Mucosa of stomach (tissue), 1 donor: ENCODE data around the gene HIPK4.

ENCODE experiments used
- H3K27me3 ChIP-seq: one replicate; pipeline ENCODE4 v1.7.0; 2013; ENCODE audit warnings: mild to moderate bottlenecking, low read length; ENCODE audit not compliant: control insufficient read depth, insufficient read depth
- H3K36me3 ChIP-seq: one replicate; pipeline ENCODE4 v1.7.0; 2013; ENCODE audit warnings: low read length; ENCODE audit not compliant: control insufficient read depth, insufficient read depth
- H3K4me1 ChIP-seq: one replicate; pipeline ENCODE4 v1.7.0; 2013; ENCODE audit warnings: mild to moderate bottlenecking, low read length; ENCODE audit not compliant: control insufficient read depth, insufficient read depth
- H3K4me3 ChIP-seq: one replicate; pipeline ENCODE4 v1.7.0; 2013; ENCODE audit warnings: low read length
- H3K9ac ChIP-seq: one replicate; pipeline ENCODE4 v1.7.0; 2013; ENCODE audit warnings: mild to moderate bottlenecking, low read length, moderate library complexity
- H3K9me3 ChIP-seq: one replicate; pipeline ENCODE4 v1.7.0; 2013; ENCODE audit warnings: mild to moderate bottlenecking, low read length, moderate library complexity; ENCODE audit not compliant: control insufficient read depth
- donor health status: Pancreatic carcinoma.

The HIPK4 gene

DNA sequence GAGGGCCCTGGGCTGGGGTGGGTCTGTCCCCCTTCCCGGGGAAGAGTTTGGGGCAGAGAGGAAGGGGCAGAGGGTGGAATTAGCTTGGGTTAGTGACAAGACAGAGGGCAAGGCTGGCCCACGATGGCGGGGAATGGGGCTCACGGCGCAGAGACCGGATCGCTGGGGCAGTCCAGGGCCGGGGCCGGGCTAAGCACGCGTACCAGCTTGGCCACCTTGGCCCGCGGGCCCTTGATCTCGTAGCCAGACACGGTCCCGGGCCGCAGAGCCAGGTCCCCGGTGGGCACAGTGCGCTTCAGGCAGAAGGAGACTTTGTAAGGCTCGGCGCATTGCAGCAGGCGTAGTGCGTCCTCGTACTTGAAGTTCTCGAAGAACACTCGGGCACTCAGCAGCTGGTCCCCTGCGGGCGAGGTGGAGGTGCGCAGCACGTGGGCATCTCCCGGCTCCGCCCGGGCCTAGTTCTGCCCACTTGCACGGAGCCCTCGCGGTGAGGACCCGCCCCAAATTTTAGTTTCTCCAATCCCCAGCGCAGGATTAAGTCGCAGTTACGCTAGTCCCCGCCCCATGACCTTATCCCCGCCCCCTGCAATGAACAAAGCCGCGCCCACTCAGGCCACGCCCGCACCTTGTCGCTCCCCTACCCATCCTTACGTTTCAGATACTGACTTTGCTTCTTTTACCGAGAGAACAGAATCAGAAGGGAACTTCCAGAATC lies 8.6 kb upstream of the HIPK4 start:
- Histone ChIP-seq H3K9me3 (no peaks in the 10 kb centered on the region), H3K4me3 (no peak overlapping the region), H3K36me3 (no peaks in the 10 kb centered on the region), H3K4me1 (peaks cover 4% of the 10 kb centered on the region), H3K27me3 (no peaks in the 10 kb centered on the region), H3K9ac (no peak overlapping the region)

DNA sequence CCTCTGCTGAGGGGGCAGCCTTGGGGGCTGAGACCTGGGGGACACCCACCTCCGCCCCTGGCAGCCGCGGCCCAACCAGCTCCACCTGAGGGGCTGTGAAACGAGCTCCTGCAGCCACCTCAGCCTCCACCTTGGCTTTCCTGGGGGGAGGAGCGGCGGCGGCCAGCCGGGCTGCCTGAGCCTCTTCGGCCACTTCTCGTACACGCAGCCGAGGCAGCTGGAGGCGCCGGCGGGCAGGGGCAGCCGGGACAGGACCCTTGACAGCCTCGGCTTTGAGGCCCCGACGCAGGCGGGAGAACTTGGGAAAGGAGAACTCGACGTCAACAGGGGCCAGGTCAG lies 7.6 kb upstream of the HIPK4 start:
- Histone ChIP-seq H3K27me3 (no peaks in the 10 kb centered on the region), H3K36me3 (no peaks in the 10 kb centered on the region), H3K4me1 (peaks cover 7% of the 10 kb centered on the region), H3K4me3 (no peak overlapping the region), H3K9ac (no peak overlapping the region), H3K9me3 (no peaks in the 10 kb centered on the region)

DNA sequence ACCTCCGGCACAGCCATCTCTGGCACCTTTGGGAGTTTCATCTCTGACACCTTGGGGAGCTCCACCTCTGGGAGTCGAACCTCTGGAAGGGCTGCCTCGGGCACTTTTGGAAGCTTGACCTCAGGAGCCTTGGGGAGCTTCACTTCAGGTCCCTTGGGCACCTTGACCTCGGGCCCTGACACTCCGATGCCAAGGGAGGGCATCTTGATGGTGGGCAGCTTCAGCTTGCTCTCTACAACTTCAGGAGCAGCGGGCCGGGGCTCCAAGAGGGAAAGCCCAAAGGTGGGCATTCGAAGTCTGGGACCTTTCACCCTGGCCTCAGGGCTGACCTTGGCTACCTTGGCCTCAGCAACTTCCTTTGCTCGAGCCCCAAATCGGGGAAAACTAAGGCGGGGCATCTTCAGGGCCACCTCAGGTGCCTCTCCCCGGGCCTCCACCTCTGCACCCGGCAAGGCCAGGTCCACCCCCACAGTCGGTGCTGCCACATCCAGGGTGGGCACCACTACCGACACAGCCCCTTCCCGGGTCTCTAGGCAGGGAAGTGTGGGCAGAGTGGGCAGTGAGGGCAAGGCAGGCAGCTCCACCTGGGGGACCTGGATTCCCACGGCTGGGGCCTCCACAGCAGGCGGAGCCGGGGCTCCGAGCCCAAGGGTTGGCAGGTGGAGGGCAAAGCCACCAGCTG lies 7.0 kb upstream of the HIPK4 start:
- no peaks in the 10 kb centered on the region for H3K36me3 ChIP-seq
- H3K9ac ChIP-seq = no peak overlapping the region
- no peaks in the 10 kb centered on the region for H3K27me3 ChIP-seq
- peaks cover 7% of the 10 kb centered on the region for H3K4me1 ChIP-seq
- no peak overlapping the region for H3K4me3 ChIP-seq
- H3K9me3 ChIP-seq = no peaks in the 10 kb centered on the region

DNA sequence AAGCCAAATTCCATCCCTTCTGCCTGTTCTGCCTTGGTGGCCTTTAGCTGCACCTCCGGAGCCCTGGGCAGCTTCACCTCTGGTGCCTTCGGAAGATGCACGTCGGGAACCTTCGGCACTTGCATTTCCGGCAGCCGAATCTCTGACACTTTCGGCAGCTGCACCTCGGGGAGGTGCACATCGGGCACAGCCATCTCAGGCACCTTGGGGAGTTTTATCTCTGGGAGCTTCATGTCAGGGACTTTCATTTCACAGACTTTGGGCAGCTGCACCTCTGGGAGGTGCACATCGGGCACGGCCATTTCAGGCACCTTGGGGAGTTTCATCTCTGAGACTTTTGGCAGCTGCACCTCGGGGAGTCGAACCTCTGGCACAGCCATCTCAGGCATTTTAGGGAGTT lies 6.0 kb upstream of the HIPK4 start:
- no peaks in the 10 kb centered on the region for H3K27me3 ChIP-seq
- no peak overlapping the region for H3K4me3 ChIP-seq
- no peaks in the 10 kb centered on the region for H3K36me3 ChIP-seq

DNA sequence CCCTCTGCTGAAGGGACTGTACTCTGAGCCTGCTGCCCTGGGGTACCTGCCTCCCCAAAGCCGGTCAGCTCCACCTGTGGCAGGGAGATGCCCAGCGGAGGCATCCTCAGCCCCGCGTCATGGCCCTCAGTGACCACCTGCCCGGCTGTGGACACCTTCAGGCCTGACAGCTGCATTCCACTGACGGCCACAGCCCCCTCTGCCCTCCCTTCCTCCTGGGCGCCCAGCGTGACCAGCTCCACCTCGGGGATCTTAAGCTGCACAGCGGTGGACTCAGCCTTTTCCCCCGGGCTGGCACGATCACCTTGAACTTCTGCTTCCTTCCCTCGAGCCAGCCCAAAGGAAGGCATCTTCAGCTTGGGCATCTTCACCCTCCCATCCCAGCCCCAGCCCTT lies 4.8 kb upstream of the HIPK4 start:
- Histone ChIP-seq H3K36me3 (no peaks in the 10 kb centered on the region), H3K27me3 (no peaks in the 10 kb centered on the region), H3K9me3 (no peaks in the 10 kb centered on the region), H3K9ac (no peak overlapping the region), H3K4me3 (no peak overlapping the region), H3K4me1 (peaks cover 7% of the 10 kb centered on the region)

More for the DNA sequence above, 6.0 kb upstream of the HIPK4 start:
- peaks cover 7% of the 10 kb centered on the region for H3K4me1 ChIP-seq
- no peaks in the 10 kb centered on the region for H3K9me3 ChIP-seq
- no peak overlapping the region for H3K9ac ChIP-seq

DNA sequence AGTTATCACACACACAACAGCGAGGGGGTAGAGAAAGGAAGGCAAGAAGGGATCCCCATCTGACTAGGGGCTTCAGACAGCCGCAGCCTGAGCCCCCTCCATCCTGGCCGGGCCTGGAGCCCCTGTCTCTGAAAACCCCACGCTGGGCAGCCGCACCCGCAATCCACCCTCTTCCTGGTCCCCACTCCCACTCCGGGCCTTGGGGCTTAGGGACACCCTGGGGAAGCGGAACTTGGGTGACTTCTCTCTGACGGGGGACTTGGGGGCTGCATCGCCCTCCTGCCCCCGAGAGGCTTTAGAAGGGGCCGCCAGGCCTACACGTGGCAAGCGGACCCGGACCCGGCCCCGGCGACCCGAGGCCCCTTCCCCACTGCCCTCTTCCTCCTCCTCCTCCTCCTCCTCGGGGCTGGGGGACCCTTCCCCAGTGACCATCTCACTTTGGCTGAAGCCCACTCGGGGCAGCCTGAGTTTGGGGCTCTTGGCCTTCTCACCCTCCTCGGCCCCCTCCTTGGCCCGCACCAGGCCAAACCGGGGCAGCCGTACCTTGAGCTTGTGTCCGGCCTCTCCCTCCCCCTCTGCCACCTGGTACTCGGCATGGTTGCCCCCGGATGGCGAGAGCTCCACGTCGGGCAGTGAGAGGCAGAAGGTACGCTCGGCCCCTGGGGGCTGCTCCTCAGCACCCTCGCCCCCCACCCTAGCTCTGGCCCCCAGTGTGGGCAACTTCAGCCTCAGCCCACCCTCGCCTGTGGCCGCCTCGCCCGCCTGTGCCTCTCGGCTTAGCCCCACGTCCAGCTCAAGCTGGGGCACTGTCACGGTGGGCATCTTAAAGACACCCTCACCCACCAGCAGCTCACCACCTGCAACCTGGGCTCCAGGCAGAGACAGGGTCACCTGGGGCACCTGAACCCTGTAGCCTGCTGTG lies 4.2 kb upstream of the HIPK4 start:
- H3K9ac ChIP-seq = no peak overlapping the region
- H3K36me3 ChIP-seq = no peaks in the 10 kb centered on the region
- no peak overlapping the region for H3K4me3 ChIP-seq
- peaks cover 7% of the 10 kb centered on the region for H3K4me1 ChIP-seq
- no peaks in the 10 kb centered on the region for H3K9me3 ChIP-seq
- H3K27me3 ChIP-seq = no peaks in the 10 kb centered on the region

DNA sequence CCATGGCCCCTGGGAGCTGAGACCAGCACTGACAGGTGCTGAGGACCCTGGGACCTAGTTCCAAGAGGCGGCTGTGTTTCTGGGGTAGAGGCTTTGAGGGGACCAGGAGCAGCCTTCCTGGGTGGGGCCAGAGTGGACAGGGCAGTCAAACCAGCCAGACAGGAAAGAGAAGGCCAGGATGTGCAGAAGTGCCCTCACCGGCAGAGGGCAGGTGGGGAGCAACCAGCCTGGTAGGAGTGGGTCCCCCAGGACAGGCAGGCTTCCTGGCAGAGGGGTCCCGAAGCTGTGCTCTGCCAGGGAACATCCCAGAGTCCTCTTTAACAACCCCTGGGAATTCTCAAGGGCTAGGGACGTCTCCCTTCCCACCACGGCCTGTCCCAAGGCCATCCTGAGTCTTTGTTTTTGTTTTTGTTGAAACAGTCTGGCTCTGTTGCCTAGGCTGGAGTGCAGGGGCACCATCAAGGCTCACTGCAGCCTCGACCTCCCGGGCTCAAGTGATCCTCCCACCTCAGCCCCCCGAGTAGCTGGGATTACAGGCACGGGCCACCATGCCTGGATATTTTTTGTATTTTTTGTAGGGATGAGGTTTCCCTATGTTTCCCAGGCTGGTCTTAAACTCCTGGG lies 3.0 kb upstream of the HIPK4 start:
- Histone ChIP-seq H3K36me3 (no peaks in the 10 kb centered on the region), H3K9me3 (no peaks in the 10 kb centered on the region), H3K4me3 (no peak overlapping the region), H3K4me1 (peaks cover 7% of the 10 kb centered on the region), H3K27me3 (no peaks in the 10 kb centered on the region), H3K9ac (no peak overlapping the region)

DNA sequence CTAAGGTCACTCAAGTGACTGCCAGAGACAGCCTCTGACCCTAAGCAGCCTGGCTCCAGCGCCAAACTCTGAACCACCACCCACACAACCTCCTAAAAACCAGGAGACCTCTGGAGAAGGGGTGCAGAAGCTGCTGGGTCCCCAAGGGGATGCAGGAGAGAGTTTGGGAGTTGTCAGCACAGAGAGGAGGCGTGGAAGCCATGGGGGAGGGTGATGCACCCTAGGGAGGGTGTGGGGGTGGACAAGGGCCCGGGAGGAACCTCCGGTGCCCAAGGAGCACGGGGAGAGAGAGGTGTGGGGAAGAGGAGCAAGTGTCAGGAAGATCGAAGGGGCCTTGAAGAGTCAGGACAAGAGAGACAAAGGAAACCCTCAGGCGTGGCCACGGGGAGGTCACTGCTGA lies 2.1 kb upstream of the HIPK4 start:
- H3K9ac ChIP-seq = no peak overlapping the region
- H3K4me3 ChIP-seq = no peak overlapping the region
- no peaks in the 10 kb centered on the region for H3K36me3 ChIP-seq
- peaks cover 7% of the 10 kb centered on the region for H3K4me1 ChIP-seq
- no peaks in the 10 kb centered on the region for H3K9me3 ChIP-seq
- H3K27me3 ChIP-seq = no peaks in the 10 kb centered on the region

DNA sequence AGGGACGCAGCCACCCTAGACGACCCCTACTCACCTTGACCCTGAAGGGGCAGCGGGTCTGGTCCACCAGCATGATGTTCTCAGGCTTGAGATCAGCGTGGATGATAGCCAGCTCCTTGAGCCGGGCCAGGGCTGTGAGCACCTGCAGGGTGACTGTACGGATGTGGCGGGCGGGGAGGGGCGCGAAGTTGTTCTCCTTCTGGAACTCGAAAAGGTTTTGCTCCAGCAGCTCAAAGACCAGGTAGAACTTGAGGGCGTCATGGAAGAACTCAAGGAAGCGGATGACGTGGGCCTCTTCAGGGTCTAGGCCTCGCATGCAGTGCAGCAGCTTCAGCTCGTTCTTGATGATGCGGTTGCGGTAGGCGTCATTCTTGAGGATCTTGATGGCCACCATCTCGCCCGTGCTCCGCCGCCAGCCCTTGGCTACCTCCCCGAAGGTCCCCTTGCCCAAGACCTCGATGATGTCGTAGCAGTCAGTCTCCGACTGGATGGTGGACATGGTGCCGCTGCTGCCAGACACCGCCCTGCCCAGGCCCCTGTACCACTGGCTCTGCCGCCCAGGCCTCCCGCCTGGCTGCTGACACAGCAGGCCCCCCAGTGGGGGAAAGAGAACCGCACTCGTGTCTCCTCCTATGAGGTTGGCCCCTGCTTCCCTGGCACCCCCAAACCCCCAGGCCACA lies 437 bp downstream of the HIPK4 start:
- Histone ChIP-seq H3K9ac (no peak overlapping the region), H3K4me3 (no peak overlapping the region), H3K4me1 (peaks cover 7% of the 10 kb centered on the region), H3K27me3 (no peaks in the 10 kb centered on the region), H3K36me3 (no peaks in the 10 kb centered on the region), H3K9me3 (no peaks in the 10 kb centered on the region)

DNA sequence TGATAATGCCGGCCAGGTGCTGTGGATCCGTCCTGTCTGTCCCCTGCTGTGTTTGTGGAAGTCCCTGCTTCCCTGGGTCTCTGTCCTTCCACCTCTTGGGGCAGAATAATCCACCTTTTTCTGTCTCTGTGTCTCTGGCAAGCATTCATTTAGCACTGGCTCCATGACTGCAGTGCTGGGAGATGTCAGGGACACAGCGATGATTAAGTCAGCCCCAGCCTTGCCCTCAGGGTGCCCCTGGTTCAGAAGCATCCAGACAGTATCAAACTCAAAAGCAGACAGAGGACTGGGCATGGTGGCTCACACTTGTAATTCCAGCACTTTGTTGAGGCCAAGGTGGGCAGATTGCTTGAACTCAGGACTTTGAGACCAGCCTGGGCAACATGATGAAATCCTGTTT lies 1.5 kb downstream of the HIPK4 start:
- H3K36me3 ChIP-seq = no peaks in the 10 kb centered on the region
- no peak overlapping the region for H3K9ac ChIP-seq
- no peak overlapping the region for H3K4me3 ChIP-seq
- H3K4me1 ChIP-seq = peaks cover 7% of the 10 kb centered on the region
- no peaks in the 10 kb centered on the region for H3K27me3 ChIP-seq
- no peaks in the 10 kb centered on the region for H3K9me3 ChIP-seq

DNA sequence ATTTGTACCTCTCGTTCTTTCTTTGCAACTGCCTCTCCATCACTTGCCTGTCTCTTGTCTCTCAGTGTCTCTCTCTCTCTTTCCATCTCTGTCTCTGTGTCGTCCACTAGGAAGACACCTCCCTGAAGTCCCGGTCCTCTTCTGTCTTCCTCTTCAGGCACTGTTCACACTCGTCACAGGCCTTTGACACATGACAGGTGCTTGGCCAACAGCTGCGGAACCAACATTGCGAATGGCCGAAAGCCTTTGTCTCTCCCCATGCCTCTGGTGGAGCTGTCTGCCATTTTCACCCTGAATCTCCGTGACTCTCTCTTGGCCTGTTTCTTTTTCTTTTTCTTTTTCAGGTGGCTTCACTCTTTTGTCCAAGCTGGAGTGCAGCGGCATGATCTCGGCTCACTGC lies 2.8 kb downstream of the HIPK4 start:
- Histone ChIP-seq H3K4me3 (no peak overlapping the region), H3K4me1 (no peaks in the 10 kb centered on the region), H3K27me3 (no peaks in the 10 kb centered on the region), H3K36me3 (no peaks in the 10 kb centered on the region), H3K9me3 (no peaks in the 10 kb centered on the region), H3K9ac (no peak overlapping the region)
